ENCODE results near the gene GOLGA5. TPM values are rescaled to one million over a fixed set of nuclear protein-coding genes. Genes with fewer than 3 reads are reported as not detected.

Gene GOLGA5
- total RNA-seq, 1 donor from 2014 or later: 16.6 TPM

DNA sequence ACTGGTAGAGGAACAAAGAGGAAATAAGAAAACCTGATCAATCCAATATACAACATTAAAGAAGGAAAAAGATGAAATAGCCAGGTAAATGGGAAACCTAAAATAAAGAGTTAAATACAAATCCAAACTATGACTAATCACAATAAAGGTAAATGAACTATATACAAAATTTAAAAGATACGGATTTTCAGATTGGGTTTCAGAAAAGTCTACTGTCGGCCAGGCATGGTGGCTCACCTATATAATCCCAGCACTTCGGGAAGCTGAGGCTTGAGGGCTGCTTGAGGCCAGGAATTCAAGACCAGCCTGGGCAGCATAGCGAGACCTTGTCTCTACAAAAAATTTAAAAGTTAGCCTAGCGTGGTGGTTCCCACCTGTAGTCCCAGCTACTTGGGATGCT, 89.0 kb downstream of the GOLGA5 start:
- H3K27me3 Mint-ChIP-seq: peaks cover 24% of the 10 kb centered on the region
- no peaks in the 10 kb centered on the region for H3K4me1 Mint-ChIP-seq
- no peak for ATAC-seq (ENCODE audit: low read depth)
- POLR2A ChIA-PET: no interaction called here
- no peaks in the 10 kb centered on the region for H3K36me3 Mint-ChIP-seq (ENCODE audit: low read depth)
- H3K9me3 Mint-ChIP-seq: no peaks in the 10 kb centered on the region
- H3K27ac Mint-ChIP-seq: no peak overlapping the region
- TF ChIP-seq, protein P1, sequence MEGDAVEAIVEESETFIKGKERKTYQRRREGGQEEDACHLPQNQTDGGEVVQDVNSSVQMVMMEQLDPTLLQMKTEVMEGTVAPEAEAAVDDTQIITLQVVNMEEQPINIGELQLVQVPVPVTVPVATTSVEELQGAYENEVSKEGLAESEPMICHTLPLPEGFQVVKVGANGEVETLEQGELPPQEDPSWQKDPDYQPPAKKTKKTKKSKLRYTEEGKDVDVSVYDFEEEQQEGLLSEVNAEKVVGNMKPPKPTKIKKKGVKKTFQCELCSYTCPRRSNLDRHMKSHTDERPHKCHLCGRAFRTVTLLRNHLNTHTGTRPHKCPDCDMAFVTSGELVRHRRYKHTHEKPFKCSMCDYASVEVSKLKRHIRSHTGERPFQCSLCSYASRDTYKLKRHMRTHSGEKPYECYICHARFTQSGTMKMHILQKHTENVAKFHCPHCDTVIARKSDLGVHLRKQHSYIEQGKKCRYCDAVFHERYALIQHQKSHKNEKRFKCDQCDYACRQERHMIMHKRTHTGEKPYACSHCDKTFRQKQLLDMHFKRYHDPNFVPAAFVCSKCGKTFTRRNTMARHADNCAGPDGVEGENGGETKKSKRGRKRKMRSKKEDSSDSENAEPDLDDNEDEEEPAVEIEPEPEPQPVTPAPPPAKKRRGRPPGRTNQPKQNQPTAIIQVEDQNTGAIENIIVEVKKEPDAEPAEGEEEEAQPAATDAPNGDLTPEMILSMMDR (IDR thresholded peaks at IDR 0.05): no peak
- CTCF ChIA-PET: no interaction called here
- no peak for DNase-seq
- no peak overlapping the region for H3K4me3 Mint-ChIP-seq
- intact Hi-C loops (cut with micrococcal nuclease): no loop called here

DNA sequence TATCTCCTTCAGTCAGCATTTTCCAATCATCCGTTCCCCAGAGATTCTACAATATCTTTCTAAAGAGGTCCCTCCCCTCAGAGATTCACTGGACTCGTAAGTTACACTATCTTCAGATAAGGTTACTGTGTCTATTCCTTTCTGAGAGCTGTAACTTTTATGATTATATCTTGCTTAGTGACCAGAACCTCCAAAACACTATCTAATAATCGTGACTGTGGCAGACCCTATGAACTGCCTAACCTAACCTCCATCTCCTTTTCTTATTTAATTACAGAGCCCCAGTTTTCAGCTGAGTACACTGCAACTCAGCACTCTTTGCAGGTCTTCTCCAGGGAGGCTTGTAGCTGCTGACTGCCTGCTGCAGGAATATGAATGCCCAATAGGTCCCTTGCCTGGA, 90.3 kb downstream of the GOLGA5 start:
- CTCF ChIA-PET: no interaction called here
- Mint-ChIP-seq H3K27me3 (peaks cover 24% of the 10 kb centered on the region), H3K4me1 (no peaks in the 10 kb centered on the region), H3K9me3 (no peaks in the 10 kb centered on the region), H3K4me3 (no peak overlapping the region), H3K27ac (no peak overlapping the region), H3K36me3 (ENCODE audit: low read depth) (no peaks in the 10 kb centered on the region)
- DNase-seq: no peak
- POLR2A ChIA-PET: no interaction called here
- TF ChIP-seq, protein P1 (IDR thresholded peaks at IDR 0.05): no peak
- intact Hi-C loops (cut with micrococcal nuclease): no loop called here
- ATAC-seq (ENCODE audit: low read depth): no peak

DNA sequence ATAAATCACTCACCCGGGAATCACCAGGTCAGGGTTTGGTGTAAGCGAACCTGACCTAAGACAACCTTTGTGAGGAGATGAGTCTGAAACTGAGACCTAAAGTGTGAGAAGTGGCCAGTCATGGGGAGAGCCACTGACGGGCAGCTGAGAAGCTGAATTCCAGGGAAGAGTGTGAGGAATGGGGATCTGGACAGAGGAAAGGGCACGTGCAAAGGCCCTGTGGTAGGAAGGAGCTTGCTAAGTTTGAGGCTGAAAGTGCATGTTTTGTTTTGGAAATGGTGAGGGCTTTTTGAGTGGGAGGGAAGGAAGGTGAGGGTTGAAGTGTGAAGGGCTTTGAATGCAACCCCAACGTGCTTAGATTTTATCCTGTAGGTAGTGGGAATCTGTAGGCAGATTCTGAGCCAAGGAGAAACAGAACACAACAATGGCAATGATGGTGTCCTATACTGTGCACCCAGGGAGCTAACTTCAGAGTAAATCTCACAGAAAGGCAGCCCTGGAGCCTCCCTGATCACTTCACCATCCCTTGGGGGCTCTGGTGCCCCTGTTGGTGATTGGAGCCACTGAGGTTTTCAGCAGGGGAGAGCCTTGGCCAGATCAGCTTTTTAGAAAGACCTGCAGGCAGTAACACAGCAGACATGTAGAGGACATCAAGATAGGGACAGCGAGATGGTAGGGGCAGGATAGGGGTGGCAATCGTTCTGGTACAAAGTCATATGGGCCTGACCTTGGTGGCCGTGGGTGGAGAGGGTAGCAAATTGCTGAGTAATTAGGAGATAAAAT, 91.4 kb downstream of the GOLGA5 start:
- ATAC-seq (ENCODE audit: low read depth) (no peak), DNase-seq (no peak)
- ChIA-PET POLR2A (interaction anchor here (0.7 kb wide), 1 partner anchor 414 kb away, joined by 3 read pairs; no protein-coding TSS in a partner anchor), CTCF (no interaction called here)
- no peak overlapping the region for H3K4me3 Mint-ChIP-seq
- peaks cover 21% of the 10 kb centered on the region for H3K27me3 Mint-ChIP-seq
- intact Hi-C loops (cut with micrococcal nuclease): no loop called here
- TF ChIP-seq, protein P1 (IDR thresholded peaks at IDR 0.05): no peak
- H3K36me3 Mint-ChIP-seq (ENCODE audit: low read depth): no peaks in the 10 kb centered on the region
- H3K27ac Mint-ChIP-seq: no peak overlapping the region
- no peaks in the 10 kb centered on the region for H3K4me1 Mint-ChIP-seq
- peaks cover 3% of the 10 kb centered on the region for H3K9me3 Mint-ChIP-seq

DNA sequence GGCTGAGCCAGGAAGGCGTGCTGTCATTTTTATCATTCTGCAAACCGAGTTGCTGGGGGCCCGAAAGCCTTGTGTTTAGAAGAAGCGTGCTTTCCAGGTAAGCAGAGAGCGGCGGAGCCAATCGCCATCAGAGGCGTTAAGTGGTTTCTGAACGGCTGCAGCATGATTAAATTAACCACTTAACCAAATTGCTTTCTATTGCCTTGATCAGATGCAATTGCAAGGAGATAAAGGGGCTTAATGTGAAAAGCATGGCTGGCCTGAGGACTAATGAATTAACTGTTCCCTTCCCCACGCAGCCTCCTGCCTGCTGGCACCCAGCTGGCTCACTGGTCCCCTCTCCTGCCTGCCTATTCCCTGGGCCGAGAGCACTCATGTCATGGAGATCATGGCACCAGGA, 92.2 kb downstream of the GOLGA5 start:
- H3K4me1 Mint-ChIP-seq: no peaks in the 10 kb centered on the region
- peaks cover 3% of the 10 kb centered on the region for H3K9me3 Mint-ChIP-seq
- DNase-seq (no peak), ATAC-seq (ENCODE audit: low read depth) (no peak)
- H3K27me3 Mint-ChIP-seq: peaks cover 19% of the 10 kb centered on the region
- TF ChIP-seq, protein P1 (IDR thresholded peaks at IDR 0.05): no peak
- ChIA-PET CTCF (no interaction called here), POLR2A (no interaction called here)
- no peak overlapping the region for H3K27ac Mint-ChIP-seq
- H3K4me3 Mint-ChIP-seq: no peak overlapping the region
- no peaks in the 10 kb centered on the region for H3K36me3 Mint-ChIP-seq (ENCODE audit: low read depth)
- intact Hi-C loops (cut with micrococcal nuclease): no loop called here

DNA sequence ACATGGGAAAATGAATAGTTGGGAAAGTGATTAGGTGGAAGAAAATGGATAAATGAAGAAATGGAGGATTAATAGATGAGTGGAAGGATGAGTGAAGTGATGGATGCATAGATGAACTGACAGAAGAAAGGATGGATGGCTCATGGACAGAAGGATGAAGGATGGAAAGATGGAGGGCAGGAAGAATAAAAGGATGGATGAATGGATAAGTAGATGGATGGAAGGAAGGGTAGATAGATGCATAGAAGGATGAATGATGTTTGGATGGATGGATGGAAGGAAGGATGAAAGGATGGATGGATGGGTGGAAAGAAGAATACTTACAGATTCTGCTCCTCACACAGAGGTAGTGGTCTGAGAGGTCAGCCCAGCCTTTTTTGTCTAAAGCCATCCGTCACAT, 93.1 kb downstream of the GOLGA5 start:
- H3K4me1 Mint-ChIP-seq: no peaks in the 10 kb centered on the region
- no peak for DNase-seq
- peaks cover 15% of the 10 kb centered on the region for H3K27me3 Mint-ChIP-seq
- no peak overlapping the region for H3K27ac Mint-ChIP-seq
- no peak overlapping the region for H3K4me3 Mint-ChIP-seq
- no peak for ATAC-seq (ENCODE audit: low read depth)
- intact Hi-C loops (cut with micrococcal nuclease): no loop called here
- ChIA-PET POLR2A (no interaction called here), CTCF (no interaction called here)
- TF ChIP-seq, protein P1 (IDR thresholded peaks at IDR 0.05): no peak
- H3K36me3 Mint-ChIP-seq (ENCODE audit: low read depth): no peaks in the 10 kb centered on the region
- peaks cover 3% of the 10 kb centered on the region for H3K9me3 Mint-ChIP-seq

All from activated B cell treated with CpG ODN at 0.5 μM for 24 hours (primary cell).